DND-41 (cell line): ENCODE measurements around the gene IQGAP2.

Experiments
- ATAC-seq: fragments of 200-7000 bp; cut with Tn5 transposase; 3 replicates; pipeline ENCODE4 v1.9.1; 2021; ENCODE audit warnings: low read depth; ENCODE audit not compliant: insufficient read depth
- DNase-seq: peaks from one replicate; pipeline ENCODE4 v3.0.0-alpha.2; 2020
- H2AFZ ChIP-seq: 2 replicates; pipeline ENCODE4 v1.6.0; 2012; ENCODE audit warnings: low read depth, low read length
- H3K27ac ChIP-seq: 2 replicates; pipeline ENCODE4 v1.5.1; 2012; ENCODE audit warnings: low read length, inconsistent platforms
- H3K27me3 ChIP-seq: fragments of 200-600 bp; sonication (generic); 2 replicates; pipeline ENCODE4 v1.6.0; 2012; ENCODE audit warnings: low read length, mild to moderate bottlenecking, inconsistent platforms; ENCODE audit not compliant: insufficient read depth, poor library complexity
- H3K36me3 ChIP-seq: 2 replicates; pipeline ENCODE4 v1.5.1; 2012; ENCODE audit warnings: low read length, inconsistent platforms; ENCODE audit not compliant: insufficient read depth
- H3K4me1 ChIP-seq: 2 replicates; pipeline ENCODE4 v1.5.1; 2012; ENCODE audit warnings: mild to moderate bottlenecking, low read length; ENCODE audit not compliant: insufficient read depth
- H3K4me2 ChIP-seq: 2 replicates; pipeline ENCODE4 v1.6.0; 2012; ENCODE audit warnings: mild to moderate bottlenecking, moderate library complexity, low read length, inconsistent platforms; ENCODE audit not compliant: insufficient read depth
- H3K4me3 ChIP-seq, 2 experiments: fragments of 200-600 bp in 1 of 2; shearing (Covaris generic) in 1 of 2; 2 replicates each; pipeline ENCODE4 v1.5.1; 2012 to 2016; ENCODE audit warnings: inconsistent platforms in 2 of 2, low read length in 2 of 2, mild to moderate bottlenecking in 2 of 2, low read depth in 1 of 2, moderate library complexity in 1 of 2
- H3K79me2 ChIP-seq: 2 replicates; pipeline ENCODE4 v1.6.0; 2012; ENCODE audit warnings: low read length, inconsistent platforms; ENCODE audit not compliant: insufficient read depth
- H3K9ac ChIP-seq: 2 replicates; pipeline ENCODE4 v1.6.0; 2012; ENCODE audit warnings: low read depth, mild to moderate bottlenecking, inconsistent platforms, low read length, moderate library complexity
- H3K9me3 ChIP-seq: 2 replicates; pipeline ENCODE4 v1.5.1; 2012; ENCODE audit warnings: low read length, moderate library complexity, mild to moderate bottlenecking, inconsistent platforms; ENCODE audit not compliant: insufficient read depth, severe bottlenecking
- H4K20me1 ChIP-seq: 2 replicates; pipeline ENCODE4 v1.6.0; 2012; ENCODE audit warnings: low read length; ENCODE audit not compliant: insufficient read depth
- EZH2 ChIP-seq: IDR thresholded peaks from 3 replicates; pipeline ENCODE4 v1.6.1; 2012; ENCODE audit warnings: borderline replicate concordance, low read depth, mild to moderate bottlenecking, moderate library complexity, low read length, inconsistent platforms; ENCODE audit not compliant: severe bottlenecking
- TF ChIP-seq, protein P1 (sequence below): IDR thresholded peaks from 2 replicates; pipeline ENCODE4 v1.5.1; 2012; ENCODE audit warnings: borderline replicate concordance, low read length, moderate library complexity, mild to moderate bottlenecking; ENCODE audit not compliant: poor library complexity, severe bottlenecking; ENCODE audit errors: extremely low read depth

The IQGAP2 gene

GRCh38 chr5:76472335-76473008 is 69.4 kb downstream of the IQGAP2 start:
- Histone ChIP-seq H2AFZ (no peak overlapping the region), H3K4me3 (no peak overlapping the region), H3K27me3 (no peaks in the 10 kb centered on the region), H3K79me2 (no peaks in the 10 kb centered on the region), H3K4me2 (no peak overlapping the region), H3K36me3 (no peaks in the 10 kb centered on the region), H3K4me1 (peaks cover 10% of the 10 kb centered on the region), H3K27ac (no peak overlapping the region), H4K20me1 (no peaks in the 10 kb centered on the region), H3K9ac (no peak overlapping the region), H3K9me3 (no peaks in the 10 kb centered on the region)
- ATAC-seq (no peak), DNase-seq (no peak)
- no peak for TF ChIP-seq EZH2
- TF ChIP-seq, protein P1, sequence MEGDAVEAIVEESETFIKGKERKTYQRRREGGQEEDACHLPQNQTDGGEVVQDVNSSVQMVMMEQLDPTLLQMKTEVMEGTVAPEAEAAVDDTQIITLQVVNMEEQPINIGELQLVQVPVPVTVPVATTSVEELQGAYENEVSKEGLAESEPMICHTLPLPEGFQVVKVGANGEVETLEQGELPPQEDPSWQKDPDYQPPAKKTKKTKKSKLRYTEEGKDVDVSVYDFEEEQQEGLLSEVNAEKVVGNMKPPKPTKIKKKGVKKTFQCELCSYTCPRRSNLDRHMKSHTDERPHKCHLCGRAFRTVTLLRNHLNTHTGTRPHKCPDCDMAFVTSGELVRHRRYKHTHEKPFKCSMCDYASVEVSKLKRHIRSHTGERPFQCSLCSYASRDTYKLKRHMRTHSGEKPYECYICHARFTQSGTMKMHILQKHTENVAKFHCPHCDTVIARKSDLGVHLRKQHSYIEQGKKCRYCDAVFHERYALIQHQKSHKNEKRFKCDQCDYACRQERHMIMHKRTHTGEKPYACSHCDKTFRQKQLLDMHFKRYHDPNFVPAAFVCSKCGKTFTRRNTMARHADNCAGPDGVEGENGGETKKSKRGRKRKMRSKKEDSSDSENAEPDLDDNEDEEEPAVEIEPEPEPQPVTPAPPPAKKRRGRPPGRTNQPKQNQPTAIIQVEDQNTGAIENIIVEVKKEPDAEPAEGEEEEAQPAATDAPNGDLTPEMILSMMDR = no peak

- no peak overlapping the region for H2AFZ ChIP-seq
- TF ChIP-seq EZH2 = no peak
- TF ChIP-seq, protein P1 = no peak
- no peak overlapping the region for H3K4me3 ChIP-seq
- H3K27me3 ChIP-seq = no peaks in the 10 kb centered on the region
- H3K9me3 ChIP-seq = no peaks in the 10 kb centered on the region
- no peak overlapping the region for H3K27ac ChIP-seq
- H3K4me1 ChIP-seq = peaks cover 10% of the 10 kb centered on the region
- H4K20me1 ChIP-seq = no peaks in the 10 kb centered on the region
- no peaks in the 10 kb centered on the region for H3K79me2 ChIP-seq
- no peak for ATAC-seq
- no peak overlapping the region for H3K4me2 ChIP-seq
- H3K36me3 ChIP-seq = no peaks in the 10 kb centered on the region
- DNase-seq = no peak
- H3K9ac ChIP-seq = no peak overlapping the region
Measured at GRCh38 chr5:76473009-76473336, 69.9 kb downstream of the IQGAP2 start.

DNA sequence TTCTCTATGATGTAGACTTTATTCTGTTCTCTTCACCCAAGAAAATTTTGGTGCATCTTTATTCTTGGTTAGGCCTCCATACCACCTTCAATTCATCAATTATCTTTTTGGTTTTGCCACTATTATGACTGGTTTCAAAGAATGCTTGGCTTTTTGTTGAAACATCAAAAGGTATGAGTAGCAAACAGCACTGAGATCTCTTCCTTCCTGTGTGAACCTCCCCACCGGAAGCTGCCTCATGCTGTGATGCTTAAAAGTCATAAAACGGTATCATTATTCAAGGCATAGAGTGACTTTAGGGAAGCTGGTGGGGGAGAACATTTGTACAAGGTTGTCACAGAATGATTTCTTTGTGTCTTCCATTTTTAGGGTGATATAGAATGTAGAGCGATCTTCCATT is 70.6 kb downstream of the IQGAP2 start:
- H3K36me3 ChIP-seq = no peaks in the 10 kb centered on the region
- H4K20me1 ChIP-seq = no peaks in the 10 kb centered on the region
- no peak overlapping the region for H3K4me2 ChIP-seq
- no peak overlapping the region for H3K9ac ChIP-seq
- no peaks in the 10 kb centered on the region for H3K9me3 ChIP-seq
- no peaks in the 10 kb centered on the region for H3K27me3 ChIP-seq
- no peak overlapping the region for H3K27ac ChIP-seq
- H2AFZ ChIP-seq = no peak overlapping the region
- no peaks in the 10 kb centered on the region for H3K79me2 ChIP-seq
- peak; percentile 93 for ATAC-seq
- H3K4me3 ChIP-seq = no peak overlapping the region
- peak; percentile 55 for DNase-seq
- H3K4me1 ChIP-seq = peaks cover 10% of the 10 kb centered on the region
- TF ChIP-seq, protein P1 = no peak
- no peak for TF ChIP-seq EZH2
